Ishikawa (cell line): Measurements from ENCODE around the gene COPE.

Source experiments
- CEBPB ChIP-seq: IDR thresholded peaks from 2 replicates; pipeline ENCODE4 v1.6.1; 2012
- CREB1 ChIP-seq: IDR thresholded peaks from 2 replicates; pipeline ENCODE4 v1.6.1; 2012; ENCODE audit warnings: low read depth
- EGR1 ChIP-seq: IDR thresholded peaks from 2 replicates; pipeline ENCODE4 v1.6.1; 2012
- EP300 ChIP-seq: IDR thresholded peaks from 2 replicates; pipeline ENCODE4 v1.6.1; 2012; ENCODE audit warnings: borderline replicate concordance
- FOXM1 ChIP-seq: IDR thresholded peaks from 2 replicates; pipeline ENCODE4 v1.6.1; 2012; ENCODE audit warnings: low read depth, borderline replicate concordance
- NFIC ChIP-seq: IDR thresholded peaks from 2 replicates; pipeline ENCODE4 v1.6.1; 2012
- RAD21 ChIP-seq: IDR thresholded peaks from 2 replicates; pipeline ENCODE4 v1.6.1; 2012; ENCODE audit warnings: low read depth
- REST ChIP-seq: IDR thresholded peaks from 2 replicates; pipeline ENCODE4 v1.6.1; 2012; ENCODE audit warnings: low read depth, mild to moderate bottlenecking
- TAF1 ChIP-seq: IDR thresholded peaks from 2 replicates; pipeline ENCODE4 v1.6.1; 2012; ENCODE audit warnings: low read depth, mild to moderate bottlenecking
- TCF12 ChIP-seq: IDR thresholded peaks from 2 replicates; pipeline ENCODE4 v1.6.1; 2012; ENCODE audit warnings: low read depth
- TEAD4 ChIP-seq: IDR thresholded peaks from 2 replicates; pipeline ENCODE4 v1.6.1; 2012
- USF1 ChIP-seq: IDR thresholded peaks from 2 replicates; pipeline ENCODE4 v1.6.1; 2012
- YY1 ChIP-seq: IDR thresholded peaks from 2 replicates; pipeline ENCODE4 v1.6.1; 2012; ENCODE audit warnings: low read depth
- ZBTB7A ChIP-seq: IDR thresholded peaks from 2 replicates; pipeline ENCODE4 v1.6.1; 2012; ENCODE audit warnings: low read depth

The COPE gene

GRCh38 chr19:18900700-18901481 lies 18.3 kb downstream of the COPE start:
- TF ChIP-seq REST (no peak), NFIC (no peak), TAF1 (no peak), ZBTB7A (no peak), YY1 (no peak), EP300 (no peak), EGR1 (no peak), FOXM1 (no peak), USF1 (no peak)

DNA sequence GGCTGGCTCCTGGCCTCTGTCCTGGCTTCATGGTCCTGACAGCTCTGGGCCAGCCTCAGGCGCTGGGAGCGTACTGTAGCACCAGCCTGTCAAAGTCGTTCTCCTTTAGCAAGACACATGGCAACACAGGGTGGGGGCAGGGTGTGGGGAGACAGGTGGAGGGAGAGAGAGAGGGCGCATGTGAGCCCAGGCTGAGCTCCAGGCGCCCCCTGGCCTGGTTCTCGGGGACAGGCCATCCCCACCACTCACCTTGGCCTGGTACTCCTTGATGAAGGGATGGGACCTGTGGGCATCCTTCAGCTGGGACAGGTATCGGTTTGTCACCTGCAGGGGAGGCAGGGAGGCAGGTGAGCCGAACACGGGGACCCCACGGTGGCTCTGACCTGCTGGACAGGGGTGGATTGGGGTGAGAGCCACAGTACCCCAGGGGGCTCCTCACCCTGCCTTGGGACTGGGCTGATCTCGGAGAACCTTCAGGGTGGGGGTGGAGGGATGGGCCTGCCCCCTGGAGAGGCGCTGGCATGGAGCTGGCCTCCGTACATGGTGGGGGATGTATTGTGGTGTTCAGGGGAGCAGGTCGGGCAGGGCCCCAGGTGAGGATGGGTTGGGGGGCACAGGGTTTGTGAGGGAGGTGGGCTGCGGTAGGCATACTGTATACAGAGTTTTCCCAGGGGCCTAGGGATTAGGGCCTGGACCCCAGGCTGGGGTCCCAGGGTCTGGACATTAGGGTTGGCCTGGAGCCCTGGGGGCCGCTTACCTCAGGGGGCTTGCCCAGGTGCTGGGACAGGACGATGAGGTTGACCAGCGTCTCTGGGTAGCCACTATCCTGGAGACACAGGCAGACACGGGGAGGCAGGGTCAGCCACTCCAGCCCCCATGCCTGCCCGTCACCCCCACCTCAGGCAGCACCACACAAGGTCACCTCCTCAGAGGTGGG lies 19.3 kb downstream of the COPE start:
- no peak for TF ChIP-seq CEBPB
- no peak for TF ChIP-seq EP300
- no peak for TF ChIP-seq EGR1

- TF ChIP-seq EGR1 (no peak), FOXM1 (no peak), EP300 (no peak), YY1 (no peak), TEAD4 (no peak), TCF12 (no peak), TAF1 (no peak), CREB1 (no peak), RAD21 (no peak), REST (no peak), ZBTB7A (no peak), USF1 (no peak), NFIC (no peak)
These were observed 20.4 kb downstream of the COPE start for GRCh38 chr19:18898607-18899408.

DNA sequence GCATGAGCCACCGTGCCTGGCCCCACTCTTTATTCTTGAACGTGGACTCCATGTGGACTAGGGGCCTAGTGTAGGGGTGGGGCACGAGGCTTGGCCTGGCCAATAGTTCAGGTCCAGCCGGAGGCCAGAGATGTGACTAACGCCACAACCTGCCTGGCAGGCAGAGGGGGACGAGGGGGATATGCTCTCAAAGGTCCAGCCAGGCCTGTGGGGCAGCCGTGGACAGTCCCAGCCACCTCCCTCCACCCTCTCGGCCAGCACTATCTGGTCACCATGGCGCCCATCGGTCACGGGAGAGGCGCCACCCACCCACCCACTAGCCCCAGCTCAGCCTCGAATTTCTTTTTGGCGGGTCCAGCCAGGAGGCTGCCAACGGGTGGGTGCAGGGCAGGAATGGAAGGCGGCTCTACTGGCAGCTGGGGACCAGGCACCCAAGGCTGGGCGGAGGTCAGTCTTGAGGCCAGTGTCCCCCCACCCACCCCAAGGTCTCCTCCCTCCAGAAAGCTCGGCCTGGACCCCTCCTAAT lies 21.0 kb downstream of the COPE start:
- TF ChIP-seq EGR1 (no peak), TCF12 (no peak), YY1 (no peak), RAD21 (no peak), ZBTB7A (no peak), USF1 (no peak), CREB1 (no peak), EP300 (no peak), TEAD4 (no peak), FOXM1 (no peak)
